G401.6 (cell line): ENCODE results near the gene GUCA2B.

Source experiments
- FAIRE-seq: peaks from 2 replicates; lab custom pipeline; 2012; peaks lifted over from hg19 to GRCh38; lab: Jason Lieb, UNC

The GUCA2B gene

GRCh38 chr1:42168391-42168670, 15.1 kb downstream of the GUCA2B start:
- no peak for FAIRE-seq

GRCh38 chr1:42168763-42169162, 15.6 kb downstream of the GUCA2B start:
- no peak for FAIRE-seq

DNA sequence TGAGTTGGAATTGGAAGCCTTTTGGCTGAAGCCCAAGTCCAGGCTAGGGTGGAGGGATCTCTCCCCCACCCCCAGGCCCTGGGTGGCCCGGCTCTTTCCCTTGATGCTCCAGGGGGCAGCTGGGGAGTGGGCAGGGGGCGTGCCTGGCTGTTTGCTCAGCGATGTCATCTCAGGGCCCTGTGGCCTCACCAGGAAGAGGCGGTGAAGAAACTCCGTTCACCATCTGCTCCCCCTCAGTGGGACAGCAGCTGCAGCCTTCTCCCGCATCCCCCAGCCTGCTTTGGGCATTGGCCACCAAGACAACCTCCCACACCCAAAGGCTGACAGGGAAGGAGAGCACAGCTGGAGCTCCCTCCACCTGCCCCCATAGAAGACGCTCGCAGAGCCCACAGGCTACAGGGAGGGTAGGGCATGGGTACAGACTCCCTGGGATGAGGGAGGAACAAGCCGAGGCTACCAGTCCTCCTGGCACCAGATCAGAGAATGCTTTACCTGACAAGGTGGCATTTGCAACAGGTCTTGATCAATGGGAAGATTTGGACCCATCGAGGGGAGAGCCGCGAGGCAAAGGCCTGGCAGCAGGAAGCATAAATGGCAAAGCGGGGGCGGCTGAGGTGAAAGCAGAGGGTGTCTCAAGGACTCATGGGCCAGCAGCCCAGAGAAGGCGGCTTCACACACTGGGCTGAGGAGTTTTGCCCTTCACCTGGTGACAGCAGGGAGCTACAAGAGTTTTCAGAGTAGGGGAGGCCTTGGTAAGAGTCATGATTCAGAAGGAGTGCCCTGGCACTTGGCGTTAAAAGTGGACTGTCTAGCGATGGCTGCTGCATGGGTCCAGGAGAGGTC, 17.8 kb downstream of the GUCA2B start:
- no peak for FAIRE-seq

DNA sequence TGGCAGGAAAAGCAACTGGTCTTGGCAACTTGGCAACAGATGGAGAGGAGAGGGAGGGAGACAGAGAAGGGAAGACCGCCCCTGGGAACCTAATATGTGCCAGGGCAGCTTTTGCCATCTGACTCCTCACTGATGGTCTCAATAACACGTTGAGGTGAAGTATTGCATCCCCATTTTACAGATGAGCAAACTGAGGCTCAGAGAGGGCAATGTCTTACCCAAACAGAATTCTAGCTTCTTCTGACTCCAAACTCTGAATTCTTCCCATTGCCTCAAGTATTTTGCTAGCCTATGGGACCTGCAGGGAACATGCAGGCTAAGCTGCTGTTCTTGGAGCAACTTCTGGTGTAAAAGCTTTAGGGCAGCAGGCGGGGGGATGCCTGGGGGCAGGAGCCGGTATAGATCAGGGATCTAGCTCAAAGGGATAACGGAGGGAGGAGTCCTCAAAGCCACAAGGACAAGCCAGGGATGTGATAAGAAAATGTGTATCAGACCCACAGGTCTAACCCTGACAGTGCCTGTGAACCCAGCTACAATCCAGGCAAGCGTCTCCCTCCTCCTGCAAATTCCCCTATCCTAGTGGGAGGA, 18.6 kb downstream of the GUCA2B start:
- no peak for FAIRE-seq

- no peak for FAIRE-seq
Observed at GRCh38 chr1:42172381-42173133, 19.3 kb downstream of the GUCA2B start.

DNA sequence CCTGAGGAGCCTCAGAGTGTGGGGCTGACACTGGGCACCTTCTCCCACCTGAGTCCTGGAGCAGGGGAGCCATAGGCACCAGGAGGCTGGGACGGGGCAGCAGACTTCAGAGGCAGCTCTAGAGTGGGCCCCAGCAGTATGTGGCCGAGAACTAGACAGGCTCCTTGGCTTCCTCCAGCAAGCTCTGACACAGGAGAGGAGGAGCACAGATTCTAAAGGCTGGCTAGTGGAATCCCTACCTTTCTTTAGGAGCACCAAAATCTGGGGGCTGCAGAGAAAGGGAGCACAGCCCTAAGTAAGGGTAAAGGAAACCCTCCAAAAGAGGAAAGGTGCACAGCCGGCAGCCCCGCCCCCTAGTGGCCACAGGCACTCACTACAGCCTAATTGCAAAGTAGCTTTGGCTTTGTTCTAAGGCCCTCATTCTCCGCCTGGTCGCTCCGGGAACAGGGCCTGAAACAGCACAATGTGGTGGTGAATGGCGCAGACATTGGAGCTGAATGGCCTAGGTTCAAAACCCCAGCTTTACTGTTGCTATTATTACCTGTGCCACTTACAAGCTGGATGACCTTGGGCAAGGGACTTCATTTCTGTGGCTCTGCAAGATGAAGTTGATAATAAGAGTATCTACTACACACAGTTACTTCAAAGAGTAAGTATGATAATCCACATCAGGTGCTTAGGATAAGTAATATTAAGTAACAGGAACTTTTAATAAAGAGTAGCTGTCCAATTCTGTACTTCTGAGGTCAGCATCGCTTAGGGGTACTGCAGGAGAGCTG, 20.1 kb downstream of the GUCA2B start:
- peak; percentile 75 for FAIRE-seq

DNA sequence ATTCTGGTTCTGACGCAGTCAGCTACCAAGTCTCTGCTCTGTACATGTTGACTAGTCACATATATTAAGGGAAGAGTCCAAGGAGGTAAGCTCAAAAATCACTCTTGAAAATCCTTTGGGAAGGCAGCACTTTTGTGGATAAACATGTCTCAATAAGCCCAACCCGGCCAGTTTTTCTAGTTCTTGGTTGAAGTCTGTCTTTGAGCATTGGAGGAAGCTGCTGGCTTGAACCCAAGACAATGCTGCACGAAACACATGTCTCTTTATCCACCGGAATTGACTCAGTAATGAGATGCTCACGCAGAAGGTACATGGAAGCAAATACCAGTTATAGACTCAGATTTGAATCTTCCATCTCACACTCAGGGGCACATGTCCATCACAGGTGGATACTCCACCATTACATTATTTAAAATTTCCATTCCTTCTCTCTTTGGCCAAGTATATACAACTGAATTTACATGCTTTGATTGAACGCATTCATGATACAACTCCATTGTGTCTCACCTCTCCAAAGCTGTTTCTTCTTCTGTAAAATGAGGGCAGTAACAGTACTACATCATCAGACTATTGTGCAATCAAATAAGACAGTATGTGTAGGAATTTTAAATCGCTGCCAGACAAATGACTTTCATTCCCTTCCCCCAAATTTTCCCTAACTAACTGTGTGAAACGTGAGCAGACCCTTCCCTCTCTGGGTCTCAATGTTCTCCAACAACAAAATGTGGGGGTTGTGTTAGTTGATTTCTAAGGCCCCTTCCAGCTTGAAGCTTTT, 20.9 kb downstream of the GUCA2B start:
- FAIRE-seq, result no peak

- FAIRE-seq, result no peak
Observed at GRCh38 chr1:42175314-42176054, 22.3 kb downstream of the GUCA2B start.

GRCh38 chr1:42176902-42177519, 23.8 kb downstream of the GUCA2B start:
- FAIRE-seq, result peak; percentile 50

DNA sequence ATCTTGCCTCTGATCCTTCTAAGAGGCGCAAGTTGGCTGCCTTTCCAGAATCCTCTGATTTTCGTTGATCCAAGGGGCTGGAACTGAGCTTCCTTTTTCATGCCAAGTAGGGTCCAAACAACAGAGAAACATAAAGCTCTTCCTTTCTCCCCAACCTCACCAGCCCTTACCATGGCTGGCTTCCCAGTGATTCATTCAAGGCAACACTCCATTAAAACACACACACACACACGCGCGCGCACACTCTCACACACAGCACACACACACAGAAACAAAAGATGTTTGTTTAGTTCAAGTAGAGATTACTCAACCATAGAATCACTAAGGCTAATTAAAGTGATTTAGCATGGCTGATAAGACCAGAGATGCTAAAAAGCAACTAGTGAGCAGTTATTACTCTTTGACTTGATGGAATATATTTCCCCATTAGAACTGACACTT, 24.4 kb downstream of the GUCA2B start:
- no peak for FAIRE-seq

- no peak for FAIRE-seq
Observed at GRCh38 chr1:42178249-42178648, 25.0 kb downstream of the GUCA2B start.

DNA sequence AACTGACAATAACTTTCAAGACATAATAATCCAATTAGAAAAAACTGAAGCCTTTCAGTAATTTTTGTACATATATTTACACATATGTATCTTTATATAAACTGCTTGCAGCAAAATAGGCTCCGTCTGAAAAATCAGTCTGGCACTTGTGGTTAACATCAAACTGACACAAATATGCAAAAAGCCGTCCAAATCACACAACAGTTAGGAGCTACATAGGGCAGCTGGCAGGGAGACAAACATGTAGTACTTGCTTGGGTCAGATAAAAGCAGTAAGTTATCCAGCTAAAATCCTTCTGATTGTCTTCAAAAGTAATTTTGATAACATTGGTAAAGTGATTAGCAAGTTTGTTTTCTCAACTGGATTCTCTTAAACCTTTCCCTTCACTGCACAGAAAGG, 26.1 kb downstream of the GUCA2B start:
- FAIRE-seq, result no peak

GRCh38 chr1:42179900-42180329, 26.7 kb downstream of the GUCA2B start:
- no peak for FAIRE-seq

DNA sequence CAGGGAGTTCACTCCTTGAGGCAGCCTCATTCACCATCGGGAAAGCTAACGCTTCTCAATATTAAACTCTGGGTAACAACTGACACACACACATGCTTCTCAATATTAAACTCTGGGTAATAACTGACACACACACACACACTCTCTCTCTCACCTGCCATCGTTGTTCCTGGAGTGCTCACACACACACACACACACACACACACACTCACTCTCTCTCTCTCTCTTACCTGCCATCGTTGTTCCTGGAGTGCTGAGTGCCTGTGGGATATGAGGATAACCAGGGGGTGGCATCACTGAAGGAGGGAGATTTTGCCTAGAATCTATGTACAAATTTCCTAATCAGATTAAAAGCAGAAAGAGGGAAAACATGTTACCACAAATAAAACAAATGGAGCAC, 28.5 kb downstream of the GUCA2B start:
- FAIRE-seq, result no peak

GRCh38 chr1:42183210-42183956, 30.2 kb downstream of the GUCA2B start:
- FAIRE-seq, result no peak

DNA sequence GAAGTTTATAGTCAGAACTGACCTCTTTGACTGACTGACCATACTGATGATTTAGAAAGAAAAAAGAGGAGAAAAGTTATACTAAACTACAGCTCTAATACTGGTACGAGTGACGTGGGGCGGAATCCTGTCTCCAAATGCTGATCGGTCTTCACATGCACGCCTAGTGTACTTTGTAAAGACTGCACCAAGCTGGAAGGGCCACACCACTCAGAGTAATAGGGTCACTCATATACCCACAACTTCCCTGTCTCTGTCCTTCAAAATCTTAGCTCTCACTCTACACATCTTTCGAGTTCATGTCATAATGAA, 30.7 kb downstream of the GUCA2B start:
- no peak for FAIRE-seq

GRCh38 chr1:42184616-42185015, 31.4 kb downstream of the GUCA2B start:
- no peak for FAIRE-seq

DNA sequence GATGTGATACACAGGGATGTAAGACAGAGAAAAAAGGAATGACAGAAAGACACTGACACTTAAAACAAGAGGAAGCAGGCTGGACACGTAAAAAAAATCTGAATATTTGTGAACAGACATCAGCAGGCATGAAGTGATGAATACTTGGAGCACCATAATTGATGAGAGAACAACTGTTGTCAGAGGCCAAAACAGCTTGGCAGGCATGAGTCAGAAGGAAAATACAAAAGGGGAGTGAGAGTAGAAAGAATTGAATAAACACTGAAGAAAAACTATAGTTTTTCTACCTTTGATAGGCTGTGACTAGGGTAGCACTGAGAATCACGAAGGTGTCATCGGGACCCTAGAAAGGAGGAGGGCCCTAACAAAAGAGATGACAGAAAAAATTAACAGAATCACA, 32.9 kb downstream of the GUCA2B start:
- no peak for FAIRE-seq

DNA sequence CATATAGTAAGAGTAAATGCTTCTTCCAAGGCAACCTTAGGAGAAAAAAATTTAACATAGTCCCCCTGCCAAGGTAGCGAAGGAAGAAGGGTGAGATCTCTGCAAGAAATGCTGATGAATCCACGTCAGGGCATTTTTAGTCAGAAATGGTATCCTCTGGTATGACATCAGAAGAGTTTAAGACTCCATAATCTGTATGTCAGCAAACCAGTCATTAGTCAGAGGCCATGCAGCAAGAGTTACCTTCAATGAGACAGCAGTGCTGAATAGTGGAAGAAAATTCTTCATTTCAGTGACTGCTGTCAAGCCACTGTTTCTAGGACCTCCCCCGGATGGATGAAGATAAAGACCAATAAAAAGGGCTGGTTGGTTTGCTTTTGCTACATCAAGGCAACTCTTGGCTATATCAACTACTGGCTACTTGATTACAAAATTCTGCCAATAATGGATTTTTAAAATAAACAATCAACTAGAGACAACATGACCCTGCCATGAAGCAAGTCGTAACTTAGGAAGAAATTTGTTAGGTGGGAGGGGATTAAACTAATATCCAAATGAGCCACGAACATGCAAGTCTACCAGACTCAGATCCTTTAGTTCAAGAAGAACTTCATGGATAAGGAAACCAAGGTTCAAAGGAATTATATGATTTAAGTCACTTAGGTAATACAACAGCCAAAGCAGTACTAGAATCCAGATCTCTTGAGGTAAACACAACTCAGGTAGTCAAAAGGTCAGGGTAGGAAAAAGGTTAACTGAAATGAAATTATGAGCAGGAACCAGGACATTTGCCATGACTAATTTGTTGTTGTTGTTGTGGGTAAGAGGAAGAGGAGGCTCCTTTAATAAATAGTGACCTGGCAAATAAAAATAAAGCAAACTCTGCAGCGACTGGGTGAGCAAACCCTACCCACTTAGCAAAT, 37.0 kb downstream of the GUCA2B start:
- FAIRE-seq, result no peak
